ENCODE results near the gene DGKD. TPM values are rescaled to one million over a fixed set of nuclear protein-coding genes. Genes with fewer than 3 reads are reported as not detected.

Gene DGKD
- total and polyA plus RNA-seq, 4 donors: 8.9 to 250 (median 68.3) TPM

DNA sequence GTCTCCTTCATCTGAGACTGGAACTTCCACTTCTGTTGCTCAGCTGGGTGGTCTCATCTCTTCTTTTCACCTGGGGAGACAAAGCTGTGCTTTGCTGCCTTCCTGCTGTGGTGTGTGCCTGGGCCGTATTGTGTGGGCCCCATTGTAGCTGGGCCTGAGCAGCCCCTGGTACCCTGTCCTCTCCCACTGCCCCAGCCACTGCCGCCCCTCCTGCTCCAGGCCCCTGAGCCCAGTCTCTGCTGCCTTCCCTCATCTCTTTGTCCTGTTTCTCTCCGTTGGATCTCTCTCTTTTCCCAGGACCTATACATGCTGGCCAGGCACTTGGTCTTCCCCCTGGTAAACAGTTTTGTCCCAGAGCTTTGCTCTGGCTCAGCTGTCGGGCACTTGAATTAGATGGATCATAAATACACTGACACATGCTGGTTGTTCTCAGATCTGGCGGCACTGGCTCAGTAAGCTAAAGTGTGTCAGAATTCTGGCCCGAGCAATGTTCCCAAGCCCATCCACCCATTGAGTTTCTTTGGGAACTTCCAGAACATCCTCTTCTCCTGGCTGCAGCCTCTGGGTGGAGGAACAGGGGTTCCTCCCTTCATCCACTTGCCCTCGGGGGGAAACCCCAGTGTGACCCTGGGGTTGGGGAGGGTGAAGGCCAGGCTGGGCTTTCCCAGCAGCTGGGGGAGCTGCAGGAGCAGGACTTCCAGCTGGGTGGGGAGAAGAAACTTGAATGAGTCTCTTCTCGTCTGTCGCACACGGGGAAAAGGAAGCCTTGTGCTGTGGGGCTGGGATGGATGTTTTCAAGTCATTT, 99.0 kb downstream of the DGKD start:
- no peaks in the 10 kb centered on the region for H3K4me1 ChIP-seq (ENCODE audit: control insufficient read depth in 1 of 2, insufficient read depth in 2 of 2, low read length in 2 of 2)
- H3K9me3 ChIP-seq (ENCODE audit: control insufficient read depth, low read length): no peaks in the 10 kb centered on the region
- DNase-seq: peak in 1 of 2 donors; percentile 52
- no peak overlapping the region for H3K4me3 ChIP-seq (ENCODE audit: low read length in 2 of 2)
- WGBS, 2 donors: 77 to 81% methylated on average over 10 of the region's 10 CpGs
- peaks cover 2 to 7% of the 10 kb centered on the region in 2 donors for H3K36me3 ChIP-seq (ENCODE audit: control insufficient read depth in 1 of 2, insufficient read depth in 2 of 2, low read length in 1 of 2)
- H3K27ac ChIP-seq (ENCODE audit: low read depth in 1 of 2, low read length in 2 of 2): no peak overlapping the region
- intact Hi-C loops (cut with DNase I): no loop called here
- H3K27me3 ChIP-seq (ENCODE audit: control insufficient read depth in 1 of 2, insufficient read depth in 2 of 2, low read length in 1 of 2): no peaks in the 10 kb centered on the region
- ATAC-seq (ENCODE audit: low FRiP score): no peak

DNA sequence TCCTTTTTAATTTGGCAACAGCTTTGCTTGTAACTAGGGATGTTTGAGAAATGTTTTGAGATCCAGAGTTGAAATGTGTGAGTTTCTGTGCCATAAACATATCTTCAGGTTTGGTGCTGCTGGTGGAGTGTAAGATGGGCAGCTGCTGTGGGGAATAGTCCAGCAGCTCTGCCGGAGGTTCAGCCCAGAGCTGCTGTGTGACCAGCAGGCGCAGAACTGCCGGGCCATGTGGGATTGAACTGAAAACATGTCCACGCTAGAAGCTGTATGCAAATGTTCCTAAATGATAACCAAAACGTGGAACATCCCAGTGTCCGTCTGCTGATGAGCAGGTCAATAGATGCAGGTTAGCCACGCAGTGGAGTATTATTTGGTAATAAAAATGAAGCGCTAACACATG, 99.6 kb downstream of the DGKD start:
- H3K27me3 ChIP-seq (ENCODE audit: control insufficient read depth in 1 of 2, insufficient read depth in 2 of 2, low read length in 1 of 2): no peaks in the 10 kb centered on the region
- H3K9me3 ChIP-seq (ENCODE audit: control insufficient read depth, low read length): no peaks in the 10 kb centered on the region
- H3K4me3 ChIP-seq (ENCODE audit: low read length in 2 of 2): no peak overlapping the region
- no peaks in the 10 kb centered on the region for H3K4me1 ChIP-seq (ENCODE audit: control insufficient read depth in 1 of 2, insufficient read depth in 2 of 2, low read length in 2 of 2)
- DNase-seq: peak in 1 of 2 donors; percentile 37
- ATAC-seq (ENCODE audit: low FRiP score): no peak
- intact Hi-C loops (cut with DNase I): no loop called here
- H3K27ac ChIP-seq (ENCODE audit: low read depth in 1 of 2, low read length in 2 of 2): no peak overlapping the region
- H3K36me3 ChIP-seq (ENCODE audit: control insufficient read depth in 1 of 2, insufficient read depth in 2 of 2, low read length in 1 of 2): peaks cover 2 to 8% of the 10 kb centered on the region in 2 donors
- WGBS, 2 donors: 93 to 95% methylated on average over 8 of the region's 8 CpGs

DNA sequence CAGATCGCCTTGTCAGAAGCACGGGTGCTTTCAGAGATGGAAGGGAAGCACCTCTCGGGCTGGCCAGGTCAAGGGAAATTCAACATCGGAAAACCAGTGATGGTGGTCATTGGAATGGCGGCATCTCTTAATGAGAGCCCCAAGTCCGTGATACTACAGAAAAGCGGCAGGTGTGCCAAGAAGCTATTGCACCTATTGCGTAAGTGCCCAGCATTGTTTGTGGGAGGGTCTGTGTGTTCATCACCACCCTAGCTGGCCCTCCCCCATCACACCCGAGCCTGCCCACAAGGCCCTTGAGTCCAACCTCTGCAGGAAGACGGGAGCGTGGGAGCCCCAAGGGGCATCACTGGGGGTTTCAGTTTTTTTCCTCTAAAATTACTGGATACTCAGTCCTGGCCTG, 100.7 kb downstream of the DGKD start:
- H3K27ac ChIP-seq (ENCODE audit: low read depth in 1 of 2, low read length in 2 of 2): no peak overlapping the region
- no peak for ATAC-seq (ENCODE audit: low FRiP score)
- H3K36me3 ChIP-seq (ENCODE audit: control insufficient read depth in 1 of 2, insufficient read depth in 2 of 2, low read length in 1 of 2): peaks cover 2 to 8% of the 10 kb centered on the region in 2 donors
- no peak overlapping the region for H3K4me3 ChIP-seq (ENCODE audit: low read length in 2 of 2)
- no peaks in the 10 kb centered on the region for H3K4me1 ChIP-seq (ENCODE audit: control insufficient read depth in 1 of 2, insufficient read depth in 2 of 2, low read length in 2 of 2)
- H3K27me3 ChIP-seq (ENCODE audit: control insufficient read depth in 1 of 2, insufficient read depth in 2 of 2, low read length in 1 of 2): no peaks in the 10 kb centered on the region
- no peaks in the 10 kb centered on the region for H3K9me3 ChIP-seq (ENCODE audit: control insufficient read depth, low read length)
- intact Hi-C loops (cut with DNase I): no loop called here
- WGBS, 2 donors: 89 to 91% methylated on average over 11 of the region's 11 CpGs
- peak in 1 of 2 donors; percentile 53 for DNase-seq

DNA sequence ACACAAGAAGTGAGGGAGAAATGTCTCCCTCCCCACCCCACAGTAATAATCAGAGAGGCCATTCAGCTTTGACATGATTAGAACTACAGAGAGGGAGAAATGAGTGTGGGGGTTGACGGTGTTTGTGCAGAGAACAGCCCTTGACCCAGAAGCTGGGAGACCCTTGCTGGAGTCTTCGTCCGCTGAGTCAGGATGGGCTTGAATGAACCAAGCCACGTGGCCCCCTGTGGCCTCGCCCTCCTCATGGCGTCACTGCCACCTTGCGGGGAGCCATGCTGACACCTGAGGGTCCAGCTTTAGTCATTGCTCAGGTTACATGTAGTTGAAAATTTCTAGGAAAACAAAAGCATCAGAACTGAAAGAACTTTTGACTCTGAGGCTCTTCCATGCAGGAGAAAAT, 101.2 kb downstream of the DGKD start:
- no peaks in the 10 kb centered on the region for H3K27me3 ChIP-seq (ENCODE audit: control insufficient read depth in 1 of 2, insufficient read depth in 2 of 2, low read length in 1 of 2)
- peaks cover 2 to 12% of the 10 kb centered on the region in 2 donors for H3K36me3 ChIP-seq (ENCODE audit: control insufficient read depth in 1 of 2, insufficient read depth in 2 of 2, low read length in 1 of 2)
- WGBS, 2 donors: 95 to 100% methylated on average over 7 of the region's 7 CpGs
- intact Hi-C loops (cut with DNase I): no loop called here
- no peak overlapping the region for H3K27ac ChIP-seq (ENCODE audit: low read depth in 1 of 2, low read length in 2 of 2)
- ATAC-seq (ENCODE audit: low FRiP score): no peak
- no peak overlapping the region for H3K4me3 ChIP-seq (ENCODE audit: low read length in 2 of 2)
- H3K4me1 ChIP-seq (ENCODE audit: control insufficient read depth in 1 of 2, insufficient read depth in 2 of 2, low read length in 2 of 2): no peaks in the 10 kb centered on the region
- no peaks in the 10 kb centered on the region for H3K9me3 ChIP-seq (ENCODE audit: control insufficient read depth, low read length)
- peak; percentile 24 to 55 for DNase-seq

DNA sequence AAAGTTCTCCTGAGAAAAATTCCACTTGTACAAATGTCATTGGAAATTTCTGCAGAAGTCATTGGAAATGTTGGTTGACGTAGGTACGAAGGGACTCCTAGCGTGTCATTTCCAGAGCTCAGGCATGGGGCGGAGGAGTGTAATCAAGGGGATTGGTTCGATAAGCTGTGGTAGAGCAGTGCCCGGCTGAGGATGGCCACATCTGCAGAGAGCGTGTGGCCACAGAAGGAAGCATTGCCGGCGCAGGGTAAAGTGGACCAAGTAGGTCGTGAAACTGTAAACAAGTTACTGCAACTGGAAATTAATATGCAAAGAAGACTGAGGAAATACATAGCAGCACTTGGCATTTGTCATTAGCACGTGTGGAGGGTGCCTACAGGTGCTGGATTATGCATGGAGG, 101.8 kb downstream of the DGKD start:
- no peak for ATAC-seq (ENCODE audit: low FRiP score)
- peaks cover 2 to 12% of the 10 kb centered on the region in 2 donors for H3K36me3 ChIP-seq (ENCODE audit: control insufficient read depth in 1 of 2, insufficient read depth in 2 of 2, low read length in 1 of 2)

DNA sequence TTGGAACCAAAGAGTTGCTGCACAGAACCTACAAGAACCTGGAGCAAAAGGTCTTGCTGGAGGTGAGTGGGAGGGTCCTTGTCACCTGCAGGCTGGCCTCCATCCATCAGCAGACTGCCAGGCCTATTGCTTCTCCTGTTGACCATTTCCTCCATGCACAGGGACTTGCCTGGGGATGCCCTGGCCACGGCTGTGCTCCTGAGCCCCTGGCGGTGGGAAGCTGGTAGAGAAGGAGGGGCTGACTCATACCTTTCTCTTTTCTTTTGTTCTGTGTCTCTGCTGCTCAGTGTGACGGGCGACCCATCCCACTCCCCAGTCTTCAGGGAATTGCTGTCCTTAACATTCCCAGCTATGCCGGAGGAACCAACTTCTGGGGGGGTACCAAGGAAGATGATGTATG, 102.6 kb downstream of the DGKD start:
- no peak for ATAC-seq (ENCODE audit: low FRiP score)
- Histone ChIP-seq H3K27ac (ENCODE audit: low read depth in 1 of 2, low read length in 2 of 2) (no peak overlapping the region), H3K36me3 (ENCODE audit: control insufficient read depth in 1 of 2, insufficient read depth in 2 of 2, low read length in 1 of 2) (peaks cover 2 to 12% of the 10 kb centered on the region in 2 donors), H3K9me3 (ENCODE audit: control insufficient read depth, low read length) (no peaks in the 10 kb centered on the region), H3K4me3 (ENCODE audit: low read length in 2 of 2) (no peak overlapping the region), H3K27me3 (ENCODE audit: control insufficient read depth in 1 of 2, insufficient read depth in 2 of 2, low read length in 1 of 2) (no peaks in the 10 kb centered on the region), H3K4me1 (ENCODE audit: control insufficient read depth in 1 of 2, insufficient read depth in 2 of 2, low read length in 2 of 2) (no peaks in the 10 kb centered on the region)
- peak in 1 of 2 donors; percentile 57 for DNase-seq
- WGBS, 2 donors: 84 to 85% methylated on average over 5 of the region's 5 CpGs
- intact Hi-C loops (cut with DNase I): no loop called here

More for the DNA sequence above, 101.8 kb downstream of the DGKD start:
- Histone ChIP-seq H3K9me3 (ENCODE audit: control insufficient read depth, low read length) (no peaks in the 10 kb centered on the region), H3K4me1 (ENCODE audit: control insufficient read depth in 1 of 2, insufficient read depth in 2 of 2, low read length in 2 of 2) (no peaks in the 10 kb centered on the region), H3K27ac (ENCODE audit: low read depth in 1 of 2, low read length in 2 of 2) (no peak overlapping the region), H3K4me3 (ENCODE audit: low read length in 2 of 2) (no peak overlapping the region), H3K27me3 (ENCODE audit: control insufficient read depth in 1 of 2, insufficient read depth in 2 of 2, low read length in 1 of 2) (no peaks in the 10 kb centered on the region)
- WGBS, 2 donors: 92 to 94% methylated on average over 11 of the region's 11 CpGs
- DNase-seq: peak; percentile 24 to 63
- intact Hi-C loops (cut with DNase I): no loop called here

DNA sequence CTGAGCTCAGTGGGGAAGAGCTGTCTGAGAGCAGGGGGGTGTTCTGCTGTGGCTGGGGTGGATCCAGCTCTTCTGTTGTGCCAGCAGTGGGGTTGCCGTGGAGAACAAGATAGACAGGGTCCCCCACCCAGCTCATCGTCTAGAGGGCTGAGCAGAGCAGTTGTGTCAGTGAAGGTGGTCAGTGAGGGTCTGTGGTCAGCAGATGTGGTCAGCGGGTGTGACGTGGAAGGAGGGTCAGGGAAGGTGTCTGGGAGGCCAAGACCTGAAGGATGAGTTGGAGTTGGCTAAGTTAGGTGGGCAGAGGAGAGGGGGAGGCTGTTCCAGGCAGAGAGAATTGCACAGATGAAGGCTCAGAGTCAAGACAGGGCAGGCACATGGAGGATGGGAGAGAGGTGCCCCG, 103.1 kb downstream of the DGKD start:
- Histone ChIP-seq H3K4me3 (ENCODE audit: low read length in 2 of 2) (no peak overlapping the region), H3K27ac (ENCODE audit: low read depth in 1 of 2, low read length in 2 of 2) (no peak overlapping the region), H3K9me3 (ENCODE audit: control insufficient read depth, low read length) (no peaks in the 10 kb centered on the region), H3K27me3 (ENCODE audit: control insufficient read depth in 1 of 2, insufficient read depth in 2 of 2, low read length in 1 of 2) (no peaks in the 10 kb centered on the region), H3K4me1 (ENCODE audit: control insufficient read depth in 1 of 2, insufficient read depth in 2 of 2, low read length in 2 of 2) (no peaks in the 10 kb centered on the region), H3K36me3 (ENCODE audit: control insufficient read depth in 1 of 2, insufficient read depth in 2 of 2, low read length in 1 of 2) (peaks cover 2 to 9% of the 10 kb centered on the region in 2 donors)
- intact Hi-C loops (cut with DNase I): no loop called here
- WGBS, 2 donors: 91 to 93% methylated on average over 5 of the region's 5 CpGs
- DNase-seq: peak; percentile 31 to 57
- ATAC-seq (ENCODE audit: low FRiP score): no peak

DNA sequence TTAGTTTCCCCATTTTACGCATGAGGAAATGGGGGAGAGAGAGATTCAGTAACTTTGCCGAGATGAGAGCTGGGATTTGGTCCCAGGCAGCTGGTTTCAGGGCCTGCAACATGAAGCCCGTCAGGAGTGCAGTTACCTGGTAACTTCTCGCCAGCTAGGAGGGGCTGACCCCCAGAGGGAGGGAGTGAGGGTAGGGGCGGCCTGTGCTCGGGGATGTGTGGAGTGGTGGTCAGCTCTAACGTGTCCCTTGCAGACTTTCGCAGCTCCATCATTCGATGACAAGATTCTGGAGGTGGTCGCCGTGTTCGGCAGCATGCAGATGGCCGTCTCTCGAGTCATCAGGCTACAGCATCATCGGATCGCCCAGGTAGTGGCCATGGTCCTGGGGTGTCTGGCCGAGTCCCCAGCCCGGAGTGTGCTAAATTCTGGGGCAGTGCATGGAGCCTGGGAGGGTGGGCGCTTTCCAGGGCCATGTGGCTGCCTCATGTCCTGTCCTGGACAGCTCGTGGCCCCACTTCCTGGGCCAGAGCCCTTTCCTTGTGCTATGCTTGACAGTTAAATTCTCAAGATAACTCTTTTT, 103.8 kb downstream of the DGKD start:
- no peaks in the 10 kb centered on the region for H3K27me3 ChIP-seq (ENCODE audit: control insufficient read depth in 1 of 2, insufficient read depth in 2 of 2, low read length in 1 of 2)
- no peak for ATAC-seq (ENCODE audit: low FRiP score)
- intact Hi-C loops (cut with DNase I): no loop called here
- H3K27ac ChIP-seq (ENCODE audit: low read depth in 1 of 2, low read length in 2 of 2): no peak overlapping the region
- H3K36me3 ChIP-seq (ENCODE audit: control insufficient read depth in 1 of 2, insufficient read depth in 2 of 2, low read length in 1 of 2): peaks cover 2 to 11% of the 10 kb centered on the region in 2 donors
- WGBS, 2 donors: 92 to 93% methylated on average over 20 of the region's 20 CpGs
- no peak overlapping the region for H3K4me3 ChIP-seq (ENCODE audit: low read length in 2 of 2)
- no peaks in the 10 kb centered on the region for H3K9me3 ChIP-seq (ENCODE audit: control insufficient read depth, low read length)
- DNase-seq: peak; percentile 41 to 47
- no peaks in the 10 kb centered on the region for H3K4me1 ChIP-seq (ENCODE audit: control insufficient read depth in 1 of 2, insufficient read depth in 2 of 2, low read length in 2 of 2)

DNA sequence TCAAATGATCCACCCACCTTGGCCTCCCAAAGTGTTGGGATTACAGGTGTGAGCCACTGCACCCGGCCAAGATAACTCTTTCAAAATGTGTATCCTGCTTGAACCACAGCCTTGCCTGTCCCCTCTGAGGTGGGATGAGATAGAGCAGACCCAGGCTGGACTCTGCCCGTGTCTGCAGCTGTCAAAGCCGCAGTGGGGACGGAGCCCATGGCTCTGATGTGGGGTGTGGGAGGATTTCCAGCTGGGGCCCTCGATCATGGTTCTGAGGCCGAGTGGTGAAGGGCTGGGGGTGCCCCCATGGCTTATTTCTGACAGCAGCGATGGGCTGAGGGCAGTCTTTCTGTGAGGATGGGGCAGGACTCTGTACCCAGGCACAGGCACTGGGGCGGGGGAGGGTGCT, 104.5 kb downstream of the DGKD start:
- Histone ChIP-seq H3K4me3 (ENCODE audit: low read length in 2 of 2) (no peak overlapping the region), H3K4me1 (ENCODE audit: control insufficient read depth in 1 of 2, insufficient read depth in 2 of 2, low read length in 2 of 2) (no peaks in the 10 kb centered on the region), H3K27ac (ENCODE audit: low read depth in 1 of 2, low read length in 2 of 2) (no peak overlapping the region), H3K27me3 (ENCODE audit: control insufficient read depth in 1 of 2, insufficient read depth in 2 of 2, low read length in 1 of 2) (no peaks in the 10 kb centered on the region), H3K9me3 (ENCODE audit: control insufficient read depth, low read length) (no peaks in the 10 kb centered on the region), H3K36me3 (ENCODE audit: control insufficient read depth in 1 of 2, insufficient read depth in 2 of 2, low read length in 1 of 2) (peaks cover 2 to 12% of the 10 kb centered on the region in 2 donors)
- DNase-seq: no peak
- intact Hi-C loops (cut with DNase I): no loop called here
- ATAC-seq (ENCODE audit: low FRiP score): no peak
- WGBS, 2 donors: 93% methylated on average over 8 of the region's 8 CpGs

Measured in aorta (tissue), 5 donors.